Measurements from ENCODE around the gene SIRT4. TPM values are rescaled to one million over a fixed set of nuclear protein-coding genes. Genes with fewer than 3 reads are reported as not detected.

The SIRT4 gene
- total RNA-seq, 1 experiment from 2014 or later: 2.1 TPM

GRCh38 chr12:120264086-120264903, 37.8 kb upstream of the SIRT4 start:
- Histone ChIP-seq H3K56ac (ENCODE audit: insufficient read length, low read depth, low read length) (no peak overlapping the region), H2AFZ (ENCODE audit: low read length) (no peak overlapping the region), H3K18ac (ENCODE audit: insufficient read length, low read depth, low read length) (no peak overlapping the region), H2BK15ac (ENCODE audit: low read depth, low read length) (no peak overlapping the region), H3K4me1 (ENCODE audit: insufficient read depth, low read length) (peaks cover 12% of the 10 kb centered on the region), H2BK120ac (ENCODE audit: low read depth, low read length, poor library complexity, severe bottlenecking) (no peak overlapping the region), H3K27me3 (ENCODE audit: insufficient read depth, low read length) (no peaks in the 10 kb centered on the region), H4K5ac (ENCODE audit: insufficient read length, low read depth, low read length) (no peak overlapping the region), H2BK5ac (ENCODE audit: insufficient read length, low read length) (no peak overlapping the region), H2BK20ac (ENCODE audit: low read depth, low read length, poor library complexity, severe bottlenecking) (no peak overlapping the region), H3K27ac (ENCODE audit: insufficient read length, low read depth, low read length) (no peak overlapping the region), H3K9ac (ENCODE audit: extremely low read depth, insufficient read length, low read length) (peak overlapping the region; percentile 49), H4K8ac (replicated peaks; ENCODE audit: insufficient read length, low read depth, low read length) (no peak overlapping the region), H3K79me2 (ENCODE audit: insufficient read depth, low read length) (peaks cover 45% of the 10 kb centered on the region; the same call in 1 of the 2 replicates), H4K91ac (ENCODE audit: insufficient read length, low read depth, low read length) (no peak overlapping the region), H3K9me3 (ENCODE audit: control insufficient read depth, low read depth, low read length) (no peaks in the 10 kb centered on the region), H3K4ac (ENCODE audit: low read depth, low read length) (no peak overlapping the region), H3K14ac (ENCODE audit: insufficient read depth, low read length) (peak overlapping the region; percentile 67; the same call in 1 of the 2 replicates), H3K79me1 (ENCODE audit: insufficient read depth, low read depth, low read length, poor library complexity, severe bottlenecking) (peaks cover 3% of the 10 kb centered on the region), H2BK12ac (ENCODE audit: insufficient read length, low read depth, low read length) (no peak overlapping the region), H3K23me2 (ENCODE audit: insufficient read length, low read depth, low read length, poor library complexity, severe bottlenecking) (peaks cover 8% of the 10 kb centered on the region), H4K20me1 (ENCODE audit: control insufficient read depth, insufficient read depth, insufficient read length) (no peaks in the 10 kb centered on the region), H3K23ac (ENCODE audit: insufficient read length, low read depth, low read length) (no peak overlapping the region), H2AK5ac (ENCODE audit: insufficient read length, low read length) (no peak overlapping the region), H3T11ph (ENCODE audit: low read length) (no peak overlapping the region), H3K4me2 (ENCODE audit: insufficient read depth, insufficient read length, low read length) (peak overlapping the region; percentile 50)
- H3K27me3 Mint-ChIP-seq (ENCODE audit: low read depth): no peaks in the 10 kb centered on the region
- H3K9me3 Mint-ChIP-seq: no peaks in the 10 kb centered on the region; a peak in 1 of 5 replicates
- H3K4me3 Mint-ChIP-seq: peak overlapping the region; percentile 75 to 87
- H3K36me3 Mint-ChIP-seq (ENCODE audit: insufficient read depth in 1 of 3, low read depth in 3 of 3): peaks cover 0 to 5% (median 5%) of the 10 kb centered on the region in 3 experiments; a peak in 3 of 7 replicates
- H3K27ac Mint-ChIP-seq: peak overlapping the region in 2 of 3 experiments; percentile 15 to 54; a peak in 5 of 7 replicates
- peaks cover 36 to 56% of the 10 kb centered on the region in 2 experiments for H3K4me1 Mint-ChIP-seq
- DNase-seq: peak; percentile 33
- no peak for TF ChIP-seq CTCF (conservative IDR thresholded peaks at IDR 0.05)
- no CpG with 5 or more reads among the region's 15 CpGs for WGBS (ENCODE audit: extremely low coverage, insufficient read length, low lambda C conversion rate)

Data from H9 (cell line).